NB4 (cell line): Measurements from ENCODE around the gene UBA7.

Source experiments
- POLR2A ChIP-seq: IDR thresholded peaks from 2 replicates; pipeline ENCODE4 v1.6.1; 2011; ENCODE audit warnings: mild to moderate bottlenecking; ENCODE audit not compliant: insufficient read length; ENCODE audit errors: extremely low read depth
- TF ChIP-seq, protein P1 (sequence below): IDR thresholded peaks from one replicate; pipeline ENCODE4 v1.5.1; 2012; ENCODE audit warnings: low read depth, low read length

DNA sequence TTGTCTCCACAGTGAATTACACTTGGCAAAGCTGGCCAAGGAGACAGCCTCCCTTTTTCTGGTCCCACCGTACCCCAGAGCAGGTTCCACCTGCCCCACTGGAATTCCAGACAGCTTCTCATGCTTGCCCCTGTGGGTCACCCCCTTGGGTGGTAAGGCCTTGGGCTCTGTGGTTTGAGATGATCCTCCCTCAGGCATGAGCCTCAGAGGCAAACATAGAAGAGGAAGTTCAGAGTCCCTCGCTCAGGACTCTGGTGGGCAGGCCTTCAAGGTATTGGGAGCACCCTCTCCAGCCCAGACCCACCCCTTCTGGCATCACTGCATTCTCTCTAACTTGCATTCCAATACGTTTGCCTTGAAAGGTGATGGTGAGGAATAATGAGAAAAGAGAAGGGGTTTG, 17.6 kb upstream of the UBA7 start:
- TF ChIP-seq, protein P1, sequence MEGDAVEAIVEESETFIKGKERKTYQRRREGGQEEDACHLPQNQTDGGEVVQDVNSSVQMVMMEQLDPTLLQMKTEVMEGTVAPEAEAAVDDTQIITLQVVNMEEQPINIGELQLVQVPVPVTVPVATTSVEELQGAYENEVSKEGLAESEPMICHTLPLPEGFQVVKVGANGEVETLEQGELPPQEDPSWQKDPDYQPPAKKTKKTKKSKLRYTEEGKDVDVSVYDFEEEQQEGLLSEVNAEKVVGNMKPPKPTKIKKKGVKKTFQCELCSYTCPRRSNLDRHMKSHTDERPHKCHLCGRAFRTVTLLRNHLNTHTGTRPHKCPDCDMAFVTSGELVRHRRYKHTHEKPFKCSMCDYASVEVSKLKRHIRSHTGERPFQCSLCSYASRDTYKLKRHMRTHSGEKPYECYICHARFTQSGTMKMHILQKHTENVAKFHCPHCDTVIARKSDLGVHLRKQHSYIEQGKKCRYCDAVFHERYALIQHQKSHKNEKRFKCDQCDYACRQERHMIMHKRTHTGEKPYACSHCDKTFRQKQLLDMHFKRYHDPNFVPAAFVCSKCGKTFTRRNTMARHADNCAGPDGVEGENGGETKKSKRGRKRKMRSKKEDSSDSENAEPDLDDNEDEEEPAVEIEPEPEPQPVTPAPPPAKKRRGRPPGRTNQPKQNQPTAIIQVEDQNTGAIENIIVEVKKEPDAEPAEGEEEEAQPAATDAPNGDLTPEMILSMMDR: no peak
- TF ChIP-seq POLR2A: no peak
